ENCODE data around the gene CLEC14A.

Gene CLEC14A

GRCh38 chr14:38278035-38278434 is 22.1 kb upstream of the CLEC14A start:
- in situ Hi-C loops (cut with HindIII; ENCODE audit: low pct_ligation_motif_present, low sequenced_read_pairs), result no loop called here
- DNase-seq, result no peak
- no peaks in the 10 kb centered on the region for H3K27me3 ChIP-seq (replicated peaks)
- TF ChIP-seq CTCF (IDR thresholded peaks at IDR 0.05; ENCODE audit: low read depth, low read length, missing control alignments), result no peak
- no peaks in the 10 kb centered on the region for H3K36me3 ChIP-seq (replicated peaks)
- no peak overlapping the region for H3K27ac ChIP-seq
- no peak overlapping the region for H3K4me3 ChIP-seq (ENCODE audit: low read depth, low read length)

- no peak for TF ChIP-seq CTCF (IDR thresholded peaks at IDR 0.05; ENCODE audit: low read depth, low read length, missing control alignments)
- DNase-seq, result no peak
- no peak overlapping the region for H3K27ac ChIP-seq
- in situ Hi-C loops (cut with HindIII; ENCODE audit: low pct_ligation_motif_present, low sequenced_read_pairs), result no loop called here
- no peaks in the 10 kb centered on the region for H3K27me3 ChIP-seq (replicated peaks)
- no peaks in the 10 kb centered on the region for H3K36me3 ChIP-seq (replicated peaks)
- H3K4me3 ChIP-seq (ENCODE audit: low read depth, low read length), result no peak overlapping the region
Measured at GRCh38 chr14:38262844-38263243, 7.0 kb upstream of the CLEC14A start.

GRCh38 chr14:38261620-38262019 is 5.7 kb upstream of the CLEC14A start:
- H3K4me3 ChIP-seq (ENCODE audit: low read depth, low read length), result no peak overlapping the region
- no peak for TF ChIP-seq CTCF (IDR thresholded peaks at IDR 0.05; ENCODE audit: low read depth, low read length, missing control alignments)
- no peaks in the 10 kb centered on the region for H3K36me3 ChIP-seq (replicated peaks)
- no peak for DNase-seq
- H3K27me3 ChIP-seq (replicated peaks), result no peaks in the 10 kb centered on the region
- in situ Hi-C loops (cut with HindIII; ENCODE audit: low pct_ligation_motif_present, low sequenced_read_pairs), result no loop called here
- H3K27ac ChIP-seq, result no peak overlapping the region

- H3K36me3 ChIP-seq (replicated peaks), result no peaks in the 10 kb centered on the region
- peaks cover 4% of the 10 kb centered on the region for H3K27me3 ChIP-seq (replicated peaks)
- no peak overlapping the region for H3K4me3 ChIP-seq (ENCODE audit: low read depth, low read length)
- in situ Hi-C loops (cut with HindIII; ENCODE audit: low pct_ligation_motif_present, low sequenced_read_pairs), result no loop called here
- DNase-seq, result no peak
- TF ChIP-seq CTCF (IDR thresholded peaks at IDR 0.05; ENCODE audit: low read depth, low read length, missing control alignments), result no peak
- H3K27ac ChIP-seq, result no peak overlapping the region
Measured at GRCh38 chr14:38257507-38257906, 1.6 kb upstream of the CLEC14A start.

GRCh38 chr14:38256533-38256840 is 594 bp upstream of the CLEC14A start:
- in situ Hi-C loops (cut with HindIII; ENCODE audit: low pct_ligation_motif_present, low sequenced_read_pairs), result no loop called here
- Histone ChIP-seq H3K27ac (no peak overlapping the region), H3K4me3 (ENCODE audit: low read depth, low read length) (no peak overlapping the region), H3K27me3 (replicated peaks) (peaks cover 4% of the 10 kb centered on the region), H3K36me3 (replicated peaks) (no peaks in the 10 kb centered on the region)
- no peak for DNase-seq
- TF ChIP-seq CTCF (IDR thresholded peaks at IDR 0.05; ENCODE audit: low read depth, low read length, missing control alignments), result no peak

- Histone ChIP-seq H3K36me3 (replicated peaks) (no peaks in the 10 kb centered on the region), H3K27me3 (replicated peaks) (peaks cover 4% of the 10 kb centered on the region), H3K4me3 (ENCODE audit: low read depth, low read length) (peak overlapping the region; percentile 37), H3K27ac (no peak overlapping the region)
- DNase-seq, result no peak
- no peak for TF ChIP-seq CTCF (IDR thresholded peaks at IDR 0.05; ENCODE audit: low read depth, low read length, missing control alignments)
- in situ Hi-C loops (cut with HindIII; ENCODE audit: low pct_ligation_motif_present, low sequenced_read_pairs), result no loop called here
Measured at GRCh38 chr14:38255408-38255672, 553 bp downstream of the CLEC14A start.
